ENCODE measurements around the gene DHRSX. TPM values are rescaled to one million over a fixed set of nuclear protein-coding genes. Genes with fewer than 3 reads are reported as not detected.
"Not testable (repeated sequence)": the region's sequence is repeated elsewhere in the genome, so short reads cannot be mapped to it uniquely, and the experiment has no call there.

The DHRSX gene
- total RNA-seq, 2 donors from 2014 or later: 36.5 to 45.4 TPM

DNA sequence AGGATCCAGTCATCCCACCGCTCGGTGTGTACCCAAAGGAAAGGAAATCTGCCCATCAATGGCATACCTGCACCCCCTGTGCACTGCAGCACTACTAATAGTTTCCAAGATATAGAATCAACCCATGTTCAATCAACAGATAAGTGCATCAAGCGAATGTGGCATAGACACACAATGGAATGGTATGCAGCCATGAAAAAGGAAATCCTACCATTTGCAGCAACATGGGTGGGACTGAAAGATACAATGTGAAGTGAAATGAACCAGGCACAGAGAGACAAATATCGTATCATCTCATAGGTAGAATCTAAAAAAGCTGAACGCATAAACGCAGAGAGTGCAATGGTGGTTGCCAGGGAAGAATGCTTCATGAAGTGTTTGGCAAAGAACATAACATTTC, 42.5 kb downstream of the DHRSX start:
- H3K9me3 Mint-ChIP-seq: peaks cover 21% of the 10 kb centered on the region
- no peaks in the 10 kb centered on the region for H3K4me1 ChIP-seq (ENCODE audit: control insufficient read depth, insufficient read depth, low read length)

DNA sequence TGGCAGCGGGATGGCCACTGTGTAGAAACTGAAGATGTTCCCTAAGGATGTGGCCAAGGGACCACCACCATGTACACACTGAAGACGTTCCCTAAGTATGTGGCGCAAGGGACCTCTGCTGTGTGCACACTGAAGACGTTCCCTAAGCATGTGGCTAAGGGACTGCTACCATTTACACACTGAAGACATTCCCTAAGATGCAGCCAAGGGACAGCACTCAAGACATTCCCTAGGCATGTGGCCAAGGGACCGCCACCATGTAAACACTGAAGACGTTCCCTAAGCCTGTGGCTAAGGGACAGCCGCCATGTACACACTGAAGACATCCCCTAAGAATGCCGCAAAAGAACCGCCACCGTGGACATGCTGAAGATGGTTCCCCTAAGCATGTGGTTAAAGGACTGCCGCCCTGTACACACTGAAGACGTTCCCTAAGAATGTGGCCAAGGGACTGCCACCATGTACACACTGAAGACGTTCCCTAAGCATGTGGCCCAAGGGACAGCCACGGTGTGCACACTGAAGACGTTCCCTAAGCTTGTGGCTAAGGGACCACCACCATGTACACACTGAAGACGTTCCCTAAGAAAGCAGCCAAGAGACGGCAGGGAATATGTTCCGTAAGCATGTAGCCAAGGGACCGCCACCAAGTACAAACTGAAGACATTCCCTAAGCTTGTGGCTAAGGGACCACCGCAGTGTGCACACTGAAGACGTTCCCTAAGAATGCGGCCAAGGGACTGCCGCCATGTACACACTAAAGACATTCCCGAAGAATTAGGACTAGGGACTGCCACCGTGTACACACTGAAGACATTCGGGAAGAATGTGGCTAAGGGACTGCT, 43.3 kb downstream of the DHRSX start:
- H3K27ac Mint-ChIP-seq: no peak overlapping the region
- WGBS, 2 experiments (ENCODE audit: insufficient coverage in 1 of 2, insufficient read length in 1 of 2): 90 to 91% methylated on average over 25 to 26 of the region's 26 CpGs
- Histone ChIP-seq H3K4me3 (ENCODE audit: low read length) (no peak overlapping the region), H3K27me3 (ENCODE audit: control insufficient read depth, insufficient read depth, low read length, poor library complexity, severe bottlenecking) (no peaks in the 10 kb centered on the region), H3K36me3 (ENCODE audit: control insufficient read depth, insufficient read depth, low read length) (peaks cover 8% of the 10 kb centered on the region), H3K4me1 (ENCODE audit: control insufficient read depth, insufficient read depth, low read length) (no peaks in the 10 kb centered on the region), H3K9me3 (ENCODE audit: control insufficient read depth, low read length) (peaks cover 15% of the 10 kb centered on the region), H3K9ac (ENCODE audit: extremely low read depth, low read length, poor library complexity, severe bottlenecking) (no peak overlapping the region), H3K27ac (ENCODE audit: low read depth, low read length) (no peak overlapping the region)
- H3K36me3 Mint-ChIP-seq (ENCODE audit: low read depth): peaks cover 14% of the 10 kb centered on the region
- H3K4me1 Mint-ChIP-seq: no peaks in the 10 kb centered on the region
- H3K4me3 Mint-ChIP-seq: no peak overlapping the region
- no peaks in the 10 kb centered on the region for H3K27me3 Mint-ChIP-seq (ENCODE audit: insufficient read depth)
- H3K9me3 Mint-ChIP-seq: peaks cover 22% of the 10 kb centered on the region
- peak; percentile 66 for DNase-seq
- TF ChIP-seq, protein P1, sequence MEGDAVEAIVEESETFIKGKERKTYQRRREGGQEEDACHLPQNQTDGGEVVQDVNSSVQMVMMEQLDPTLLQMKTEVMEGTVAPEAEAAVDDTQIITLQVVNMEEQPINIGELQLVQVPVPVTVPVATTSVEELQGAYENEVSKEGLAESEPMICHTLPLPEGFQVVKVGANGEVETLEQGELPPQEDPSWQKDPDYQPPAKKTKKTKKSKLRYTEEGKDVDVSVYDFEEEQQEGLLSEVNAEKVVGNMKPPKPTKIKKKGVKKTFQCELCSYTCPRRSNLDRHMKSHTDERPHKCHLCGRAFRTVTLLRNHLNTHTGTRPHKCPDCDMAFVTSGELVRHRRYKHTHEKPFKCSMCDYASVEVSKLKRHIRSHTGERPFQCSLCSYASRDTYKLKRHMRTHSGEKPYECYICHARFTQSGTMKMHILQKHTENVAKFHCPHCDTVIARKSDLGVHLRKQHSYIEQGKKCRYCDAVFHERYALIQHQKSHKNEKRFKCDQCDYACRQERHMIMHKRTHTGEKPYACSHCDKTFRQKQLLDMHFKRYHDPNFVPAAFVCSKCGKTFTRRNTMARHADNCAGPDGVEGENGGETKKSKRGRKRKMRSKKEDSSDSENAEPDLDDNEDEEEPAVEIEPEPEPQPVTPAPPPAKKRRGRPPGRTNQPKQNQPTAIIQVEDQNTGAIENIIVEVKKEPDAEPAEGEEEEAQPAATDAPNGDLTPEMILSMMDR (conservative IDR thresholded peaks at IDR 0.05): no peak

More for the DNA sequence above, 42.5 kb downstream of the DHRSX start:
- TF ChIP-seq, protein P1 (conservative IDR thresholded peaks at IDR 0.05): no peak
- 95 to 96% methylated on average over 6 of the region's 6 CpGs for WGBS, 2 experiments (ENCODE audit: insufficient coverage in 1 of 2, insufficient read length in 1 of 2)
- Histone ChIP-seq H3K36me3 (ENCODE audit: control insufficient read depth, insufficient read depth, low read length) (peaks cover 8% of the 10 kb centered on the region), H3K9ac (ENCODE audit: extremely low read depth, low read length, poor library complexity, severe bottlenecking) (no peak overlapping the region), H3K9me3 (ENCODE audit: control insufficient read depth, low read length) (peaks cover 14% of the 10 kb centered on the region), H3K27me3 (ENCODE audit: control insufficient read depth, insufficient read depth, low read length, poor library complexity, severe bottlenecking) (no peaks in the 10 kb centered on the region), H3K4me3 (ENCODE audit: low read length) (no peak overlapping the region), H3K27ac (ENCODE audit: low read depth, low read length) (no peak overlapping the region)
- H3K27ac Mint-ChIP-seq: no peak overlapping the region
- H3K36me3 Mint-ChIP-seq (ENCODE audit: low read depth): peaks cover 13% of the 10 kb centered on the region
- no peak overlapping the region for H3K4me3 Mint-ChIP-seq
- H3K27me3 Mint-ChIP-seq (ENCODE audit: insufficient read depth): no peaks in the 10 kb centered on the region
- no peak for DNase-seq
- peaks cover 6% of the 10 kb centered on the region for H3K4me1 Mint-ChIP-seq

GRCh38 chrX:2456091-2456490, 44.7 kb downstream of the DHRSX start:
- H3K36me3 ChIP-seq (ENCODE audit: control insufficient read depth, insufficient read depth, low read length); H3K27me3 Mint-ChIP-seq (ENCODE audit: insufficient read depth); H3K9ac ChIP-seq (ENCODE audit: extremely low read depth, low read length, poor library complexity, severe bottlenecking); H3K4me1 ChIP-seq (ENCODE audit: control insufficient read depth, insufficient read depth, low read length); DNase-seq; H3K27me3 ChIP-seq (ENCODE audit: control insufficient read depth, insufficient read depth, low read length, poor library complexity, severe bottlenecking); H3K4me3 ChIP-seq (ENCODE audit: low read length); H3K4me1 Mint-ChIP-seq; H3K27ac Mint-ChIP-seq; H3K4me3 Mint-ChIP-seq; H3K27ac ChIP-seq (ENCODE audit: low read depth, low read length): not testable (repeated sequence)
- peaks cover 15% of the 10 kb centered on the region for H3K9me3 ChIP-seq (ENCODE audit: control insufficient read depth, low read length)
- WGBS, 2 experiments (ENCODE audit: insufficient coverage in 1 of 2, insufficient read length in 1 of 2): 87 to 93% methylated on average over 8 of the region's 8 CpGs
- H3K36me3 Mint-ChIP-seq (ENCODE audit: low read depth): peaks cover 15% of the 10 kb centered on the region
- H3K9me3 Mint-ChIP-seq: peaks cover 22% of the 10 kb centered on the region

DNA sequence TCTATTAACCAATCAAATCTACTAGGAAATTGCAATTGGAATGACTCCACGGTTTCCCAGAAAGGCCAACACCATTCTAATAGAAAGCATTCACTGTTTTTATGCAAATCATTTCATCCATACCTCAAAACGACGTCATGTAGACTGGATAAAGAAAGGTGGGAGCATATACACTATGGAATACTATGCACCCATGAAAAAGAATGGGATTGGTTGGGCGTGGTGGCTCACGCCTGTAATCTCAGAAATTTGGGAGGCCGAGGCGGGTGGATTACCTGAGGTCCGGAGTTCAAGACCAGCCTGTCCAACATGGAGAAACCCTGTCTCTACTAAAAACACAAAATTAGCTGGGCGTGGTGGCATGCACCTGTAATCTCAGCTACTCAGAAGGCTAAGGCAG, 46.2 kb downstream of the DHRSX start:
- 94% methylated on average over 9 of the region's 9 CpGs for WGBS, 2 experiments (ENCODE audit: insufficient coverage in 1 of 2, insufficient read length in 1 of 2)
- not testable (repeated sequence) for H3K4me1 ChIP-seq (ENCODE audit: control insufficient read depth, insufficient read depth, low read length); H3K9ac ChIP-seq (ENCODE audit: extremely low read depth, low read length, poor library complexity, severe bottlenecking); H3K36me3 ChIP-seq (ENCODE audit: control insufficient read depth, insufficient read depth, low read length); H3K27ac ChIP-seq (ENCODE audit: low read depth, low read length); H3K27me3 Mint-ChIP-seq (ENCODE audit: insufficient read depth); H3K4me3 Mint-ChIP-seq; H3K4me3 ChIP-seq (ENCODE audit: low read length); H3K27me3 ChIP-seq (ENCODE audit: control insufficient read depth, insufficient read depth, low read length, poor library complexity, severe bottlenecking); H3K27ac Mint-ChIP-seq; DNase-seq
- H3K36me3 Mint-ChIP-seq (ENCODE audit: low read depth): peaks cover 16% of the 10 kb centered on the region
- peaks cover 20% of the 10 kb centered on the region for H3K9me3 Mint-ChIP-seq
- peaks cover 15% of the 10 kb centered on the region for H3K9me3 ChIP-seq (ENCODE audit: control insufficient read depth, low read length)
- peaks cover 19% of the 10 kb centered on the region for H3K4me1 Mint-ChIP-seq

Measured in endodermal cell (in vitro differentiated cells).